Esophagus (tissue), 2 donors: ENCODE results near the gene OR2T27. TPM values are rescaled to one million over a fixed set of nuclear protein-coding genes. Genes with fewer than 3 reads are reported as not detected.
"Not testable (repeated sequence)": the region's sequence is repeated elsewhere in the genome, so short reads cannot be mapped to it uniquely, and the experiment has no call there.

Source experiments
- H3K27ac ChIP-seq, 2 donors: one replicate each; pipeline ENCODE4 v1.5.1; 2013; ENCODE audit warnings: low read depth in 2 of 2, mild to moderate bottlenecking in 2 of 2, inconsistent platforms in 1 of 2, low read length in 1 of 2, moderate library complexity in 1 of 2
- H3K27me3 ChIP-seq, 2 donors: one replicate each; pipeline ENCODE4 v1.6.1; 2013; ENCODE audit warnings: low read length in 2 of 2, control low read depth in 1 of 2, mild to moderate bottlenecking in 1 of 2; ENCODE audit not compliant: insufficient read depth in 2 of 2, control insufficient read depth in 1 of 2
- H3K36me3 ChIP-seq, 2 donors: one replicate each; pipeline ENCODE4 v1.6.1; 2013; ENCODE audit warnings: low read length in 1 of 2; ENCODE audit not compliant: control insufficient read depth in 2 of 2, insufficient read depth in 2 of 2
- H3K4me1 ChIP-seq, 2 donors: one replicate each; pipeline ENCODE4 v1.6.1; 2013; ENCODE audit warnings: low read length in 1 of 2; ENCODE audit not compliant: control insufficient read depth in 2 of 2, insufficient read depth in 2 of 2
- H3K4me3 ChIP-seq, 2 donors: one replicate each; pipeline ENCODE4 v1.5.1; 2013; ENCODE audit warnings: low read length in 2 of 2, mild to moderate bottlenecking in 2 of 2, low read depth in 1 of 2, moderate library complexity in 1 of 2
- H3K9me3 ChIP-seq, 2 donors: one replicate each; pipeline ENCODE4 v1.6.1; 2013; ENCODE audit warnings: mild to moderate bottlenecking in 2 of 2, low read depth in 1 of 2, low read length in 1 of 2, moderate library complexity in 1 of 2; ENCODE audit not compliant: control insufficient read depth in 2 of 2, insufficient read depth in 1 of 2
- WGBS, 2 donors: extraction: QIAGEN DNeasy Blood & Tissue Kit; methylation state at CpG; one replicate each; pipeline ENCODE4 v1.1.7; 2013; 5-methylcytosine and 5-hydroxymethylcytosine counted together
- polyA plus RNA-seq, 2 donors: library from polyadenylated mRNA; stranded (reverse); fragments of 200-250 nt; gene quantifications; one replicate each; pipeline ENCODE4 v1.2.3, GENCODE V29; 2013
- donor health status: healthy with polysubstance abuse.
- donor health status: Bipolar disorder and iron deficiency.

The OR2T27 gene
- polyA plus RNA-seq, 2 donors: not detected

DNA sequence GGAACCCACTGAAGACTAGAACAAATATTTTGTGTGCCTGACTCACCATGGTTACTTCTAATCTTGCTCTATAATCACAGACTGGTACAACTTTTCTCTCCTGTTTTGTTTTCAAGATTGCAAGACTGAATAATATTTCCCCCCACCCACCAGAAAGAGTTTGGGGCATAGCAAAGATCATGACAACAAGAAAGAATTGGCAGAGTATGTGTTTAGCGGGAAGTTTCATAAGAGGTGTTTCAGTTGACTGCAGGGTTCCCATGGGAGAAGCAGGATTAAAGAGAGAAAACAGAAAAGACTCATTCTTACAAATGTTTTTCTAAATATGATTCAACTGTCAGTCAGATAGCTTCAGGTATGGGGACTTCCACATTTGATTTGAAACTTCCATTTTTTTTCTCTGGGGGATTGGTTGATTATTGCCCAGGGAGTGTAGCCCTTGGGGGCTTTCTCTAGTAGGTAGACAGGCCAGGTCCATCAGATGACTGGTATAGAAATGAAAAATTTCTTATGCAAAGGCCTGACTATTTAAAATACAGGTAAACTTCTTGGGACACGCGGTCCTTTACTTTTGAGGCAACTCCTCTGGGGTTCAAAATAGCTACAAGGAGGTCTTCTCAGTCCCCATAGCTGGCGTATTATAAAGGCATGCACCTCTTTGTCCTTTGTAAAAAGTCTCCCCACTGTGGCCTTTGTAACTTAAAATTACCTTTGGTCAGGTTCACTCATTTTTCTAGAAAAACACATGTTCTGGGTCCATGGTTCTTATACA, 33.4 kb upstream of the OR2T27 start:
- H3K27me3 ChIP-seq: no peaks in the 10 kb centered on the region
- H3K36me3 ChIP-seq: no peaks in the 10 kb centered on the region
- 89% methylated on average over 4 of the region's 4 CpGs for WGBS, 2 donors
- H3K9me3 ChIP-seq: peaks cover 0 to 4% of the 10 kb centered on the region in 2 donors
- H3K4me1 ChIP-seq: no peaks in the 10 kb centered on the region
- H3K27ac ChIP-seq: no peak overlapping the region
- H3K4me3 ChIP-seq: no peak overlapping the region

DNA sequence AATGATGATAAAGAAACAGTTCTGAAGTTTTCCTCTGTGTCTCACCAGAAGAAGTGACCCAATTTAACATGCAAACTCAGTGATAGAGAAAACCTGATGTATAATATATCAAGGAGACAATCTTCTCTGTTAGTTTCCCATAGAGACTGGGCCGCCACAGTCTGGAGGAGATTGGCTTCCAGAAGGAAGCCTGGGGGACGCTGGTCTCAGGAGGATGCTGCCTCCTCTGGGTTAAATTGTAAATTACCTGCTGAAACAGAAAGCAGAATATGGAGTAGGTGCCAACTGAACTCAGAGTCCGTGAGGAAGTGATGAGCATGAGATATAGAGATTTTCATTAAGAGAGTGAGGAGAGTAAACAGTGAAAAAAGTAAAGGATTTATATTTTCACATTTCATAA, 31.5 kb upstream of the OR2T27 start:
- no peaks in the 10 kb centered on the region for H3K27me3 ChIP-seq
- H3K36me3 ChIP-seq: no peaks in the 10 kb centered on the region
- no peaks in the 10 kb centered on the region for H3K4me1 ChIP-seq
- no peak overlapping the region for H3K4me3 ChIP-seq
- peaks cover 0 to 4% of the 10 kb centered on the region in 2 donors for H3K9me3 ChIP-seq
- 35 to 39% methylated on average over 3 of the region's 3 CpGs for WGBS, 2 donors
- H3K27ac ChIP-seq: no peak overlapping the region

DNA sequence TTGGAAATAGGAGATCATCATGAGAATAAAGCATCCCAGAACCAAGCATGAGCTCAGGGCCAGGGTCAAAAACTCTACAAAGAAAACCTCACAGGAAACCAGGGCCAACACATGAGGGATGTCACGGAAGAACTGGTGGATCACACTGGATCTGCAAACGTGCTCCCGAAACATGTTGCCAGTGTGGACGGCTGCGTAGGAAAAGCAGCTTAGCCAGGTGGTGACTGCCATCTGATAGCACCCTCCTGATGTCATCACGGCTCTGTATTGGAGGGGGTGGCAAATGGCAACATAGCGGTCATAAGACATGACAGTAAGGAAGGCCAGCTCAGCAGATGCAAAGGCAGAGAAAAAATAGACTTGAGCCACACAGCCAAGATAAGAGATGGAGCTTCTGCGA, 26.3 kb upstream of the OR2T27 start:
- no peaks in the 10 kb centered on the region for H3K4me1 ChIP-seq
- H3K27ac ChIP-seq: no peak overlapping the region
- H3K27me3 ChIP-seq: no peaks in the 10 kb centered on the region
- H3K4me3 ChIP-seq: no peak overlapping the region
- 83 to 91% methylated on average over 8 of the region's 8 CpGs for WGBS, 2 donors
- H3K9me3 ChIP-seq: no peaks in the 10 kb centered on the region
- H3K36me3 ChIP-seq: no peaks in the 10 kb centered on the region

DNA sequence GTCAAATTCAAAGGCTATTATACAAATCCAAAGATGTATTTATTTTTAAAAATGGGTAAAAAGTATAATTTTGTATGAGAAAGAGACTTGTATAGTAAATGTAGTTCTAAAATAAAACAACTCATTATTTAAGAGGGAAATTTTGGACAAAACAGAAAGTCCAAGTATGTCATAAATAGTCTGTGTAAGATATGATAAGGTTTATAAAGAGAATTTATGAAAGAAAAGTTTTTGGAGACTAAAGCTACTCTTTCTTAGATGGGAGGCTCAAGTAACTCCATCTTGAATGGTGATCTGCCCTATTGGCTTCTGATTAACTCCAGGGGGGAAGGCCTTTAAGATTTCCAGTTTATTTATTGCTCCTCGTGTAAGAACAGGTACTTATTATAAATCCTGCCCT, 14.7 kb upstream of the OR2T27 start:
- no peak overlapping the region for H3K4me3 ChIP-seq
- H3K4me1 ChIP-seq: no peaks in the 10 kb centered on the region
- no peaks in the 10 kb centered on the region for H3K36me3 ChIP-seq
- peaks cover 6 to 7% of the 10 kb centered on the region in 2 donors for H3K9me3 ChIP-seq
- 46 to 57% methylated on average over 1 of the region's 1 CpG for WGBS, 2 donors
- no peak overlapping the region for H3K27ac ChIP-seq
- H3K27me3 ChIP-seq: no peaks in the 10 kb centered on the region

DNA sequence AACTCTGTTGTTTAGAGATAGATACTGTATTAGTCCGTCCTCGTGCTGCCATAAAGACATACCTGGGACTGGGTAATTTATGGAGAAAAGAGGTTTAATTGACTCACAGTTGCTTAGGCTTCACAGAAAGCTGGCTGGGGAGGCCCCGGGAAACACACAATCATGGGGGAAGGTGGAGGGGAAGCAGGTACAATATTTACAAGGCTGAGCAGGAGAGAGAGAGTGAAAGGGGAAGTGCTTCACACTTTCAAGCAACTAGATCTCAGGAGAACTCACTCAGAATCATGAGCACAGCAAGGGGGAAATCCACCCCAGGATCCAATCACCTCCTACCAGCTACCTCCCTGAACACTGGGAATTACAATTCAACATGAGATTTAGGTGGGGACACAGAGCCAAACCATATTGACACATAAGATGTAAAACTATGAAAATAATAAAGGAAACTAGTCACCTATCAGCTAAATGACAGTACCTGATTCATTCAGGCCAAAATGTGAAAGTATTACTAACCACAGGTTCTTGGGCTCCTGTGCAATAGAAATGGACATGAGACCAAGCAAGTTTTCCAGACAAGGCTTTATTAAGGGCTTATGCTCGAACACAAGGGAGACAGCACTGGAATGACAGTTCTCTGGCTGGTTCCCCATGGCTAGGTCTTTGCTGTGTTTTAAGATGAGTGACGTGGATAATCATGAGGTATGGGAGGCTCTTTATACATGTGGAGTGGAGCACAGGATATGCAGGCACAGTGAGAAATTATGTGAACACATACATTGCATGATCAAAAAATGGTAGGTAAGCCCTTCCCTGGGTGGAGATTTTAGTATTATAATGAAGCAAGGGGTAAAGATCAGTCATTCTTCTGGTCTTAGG, 8.4 kb upstream of the OR2T27 start:
- H3K4me3 ChIP-seq, H3K36me3 ChIP-seq, H3K27me3 ChIP-seq, H3K9me3 ChIP-seq, H3K27ac ChIP-seq, H3K4me1 ChIP-seq: not testable (repeated sequence)
- WGBS, 2 donors: 59 to 69% methylated on average over 5 of the region's 5 CpGs

DNA sequence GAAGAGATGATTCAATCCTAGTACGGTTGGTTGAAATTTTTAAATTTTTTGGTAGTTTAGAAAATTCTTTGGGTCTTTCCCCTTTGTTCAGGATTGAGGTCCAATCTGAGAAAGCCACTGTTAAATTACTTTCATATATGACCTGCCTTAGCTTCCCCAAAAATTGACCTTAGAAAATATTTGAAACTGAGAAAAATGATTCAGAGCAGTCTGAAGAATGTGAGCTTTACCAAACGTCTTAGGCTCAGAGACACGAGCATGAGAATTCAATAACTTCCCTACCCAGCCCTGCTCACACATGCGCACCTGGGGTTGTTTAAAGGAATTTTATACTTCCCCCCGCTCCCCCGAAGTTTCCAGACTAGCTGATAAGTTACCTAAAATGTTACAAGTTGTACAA, 1.5 kb upstream of the OR2T27 start:
- not testable (repeated sequence) for H3K4me1 ChIP-seq, H3K36me3 ChIP-seq, H3K9me3 ChIP-seq, H3K4me3 ChIP-seq, H3K27me3 ChIP-seq, H3K27ac ChIP-seq
- WGBS, 2 donors: 79 to 87% methylated on average over 3 to 4 of the region's 6 CpGs

DNA sequence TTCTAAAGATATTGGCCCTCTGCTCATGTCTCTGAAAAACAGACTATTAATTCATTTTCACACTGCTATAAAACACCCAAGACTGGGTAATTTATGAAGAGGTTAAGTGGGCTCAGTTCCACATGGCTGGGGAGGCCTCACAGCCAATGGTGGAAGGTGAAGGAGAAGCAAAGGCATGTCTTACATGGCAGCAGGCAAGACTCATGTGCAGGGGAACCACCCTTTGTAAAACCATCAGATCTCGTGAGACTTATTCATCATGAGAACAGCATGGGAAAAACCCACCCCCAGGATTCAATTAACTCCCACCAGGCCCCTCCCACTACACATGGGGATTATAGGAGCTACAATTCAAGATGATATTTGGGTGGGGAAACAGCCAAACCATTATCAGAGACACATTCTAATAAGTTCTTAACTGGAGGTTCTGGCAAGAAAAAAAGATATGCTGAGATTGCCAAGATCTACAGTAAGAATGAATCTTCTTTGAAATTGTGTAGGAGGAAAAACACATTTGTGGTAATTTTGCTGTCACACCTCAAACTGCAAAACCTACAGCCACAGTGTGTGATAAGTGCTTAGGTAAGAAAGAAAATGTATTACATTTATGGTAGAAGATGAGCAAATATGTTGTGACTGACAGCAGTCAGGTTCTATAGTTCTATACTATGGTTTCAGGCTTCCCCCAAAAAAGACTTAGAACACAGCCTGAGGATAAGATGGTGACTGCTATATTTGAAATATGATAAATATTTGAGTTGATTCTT, 6.4 kb downstream of the OR2T27 start:
- H3K36me3 ChIP-seq, H3K27me3 ChIP-seq, H3K27ac ChIP-seq, H3K9me3 ChIP-seq, H3K4me1 ChIP-seq, H3K4me3 ChIP-seq: not testable (repeated sequence)
- no CpG with 5 or more reads among the region's 1 CpG for WGBS, 2 donors

DNA sequence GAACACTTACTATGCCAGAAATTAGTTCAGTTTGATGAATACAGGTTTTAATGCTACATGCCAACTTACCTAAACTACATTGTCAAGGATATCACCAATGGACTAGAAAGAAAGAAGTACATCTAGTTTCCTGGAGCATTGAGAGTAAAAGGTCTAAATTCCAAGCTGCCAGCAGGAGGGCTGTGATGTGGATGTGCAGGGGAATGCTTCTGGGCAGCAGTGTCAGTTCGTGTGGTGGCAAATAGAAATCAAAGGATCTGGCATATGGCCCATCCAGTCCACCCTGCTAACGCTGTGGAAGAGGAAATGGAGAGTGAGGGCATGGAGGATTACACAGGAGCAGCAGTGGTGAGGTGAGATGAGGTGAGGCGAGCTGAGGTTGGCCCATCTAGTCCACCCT, 10.2 kb downstream of the OR2T27 start, which contains the start of gene OR2T35:
Gene OR2T35, minus strand, starts transcription at position 101 of the 400 bp plus-strand sequence. CDS start 6,020 bp downstream, outside the sequence.
- 57 to 100% methylated on average over 1 to 2 of the region's 3 CpGs for WGBS, 2 donors
- not testable (repeated sequence) for H3K9me3 ChIP-seq, H3K27me3 ChIP-seq, H3K4me1 ChIP-seq, H3K27ac ChIP-seq, H3K4me3 ChIP-seq, H3K36me3 ChIP-seq

DNA sequence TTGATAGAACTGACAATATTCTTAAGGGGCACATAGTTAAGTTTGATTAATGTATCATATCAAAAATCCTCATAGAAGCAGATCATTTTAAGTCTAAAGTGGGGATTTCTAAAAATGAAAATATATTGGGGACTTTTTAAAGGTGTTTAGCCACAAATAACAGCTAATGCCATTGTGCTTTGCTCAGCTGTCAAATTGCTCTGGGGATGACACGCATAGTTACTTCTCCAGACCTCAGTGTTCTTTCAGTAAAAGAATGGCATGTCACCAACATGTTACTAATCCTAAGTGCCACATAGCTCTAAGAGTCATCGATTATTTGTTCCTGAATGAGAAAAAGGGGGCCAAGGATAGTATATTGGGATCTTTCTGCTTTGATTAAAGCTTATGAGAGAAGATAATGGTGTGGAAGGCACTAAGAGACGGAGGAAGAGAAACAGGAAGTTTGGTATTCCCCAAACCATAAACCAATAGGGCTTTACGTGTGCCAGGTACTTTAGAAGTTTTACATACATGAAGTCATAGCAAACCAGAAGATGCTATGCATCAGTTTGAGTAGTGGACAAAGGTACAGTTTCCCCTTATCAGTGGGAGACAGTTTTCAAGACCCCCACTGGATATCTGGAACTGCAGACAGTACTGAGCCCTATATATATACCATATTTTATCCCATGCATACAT, 12.2 kb downstream of the OR2T27 start:
- no CpG with 5 or more reads among the region's 4 CpGs for WGBS, 2 donors
- H3K4me3 ChIP-seq, H3K27me3 ChIP-seq: not testable (repeated sequence)

More for the DNA sequence above, 12.2 kb downstream of the OR2T27 start:
- not testable (repeated sequence) for H3K4me1 ChIP-seq, H3K36me3 ChIP-seq, H3K27ac ChIP-seq, H3K9me3 ChIP-seq
